K562 (cell line): ENCODE data around the gene SLC66A3. TPM values are rescaled to one million over a fixed set of nuclear protein-coding genes. Genes with fewer than 3 reads are reported as not detected.

Experiments
- BCL6 ChIP-seq: fragments of 250-450 bp; sonication (Bioruptor Pico); IDR thresholded peaks from 2 replicates; pipeline ENCODE4 v1.4.0; 2020
- HDGF ChIP-seq: fragments of 450-650 bp; IDR thresholded peaks from 2 replicates; pipeline ENCODE4 v1.6.1; 2016
- HNRNPK ChIP-seq: fragments of 200-400 bp; formaldehyde crosslinking; IDR thresholded peaks from one replicate; pipeline ENCODE4 v1.6.1; 2018; ENCODE audit warnings: mild to moderate bottlenecking, low read depth, low read length; ENCODE audit not compliant: poor library complexity, severe bottlenecking
- LCOR ChIP-seq: sonication (generic); formaldehyde crosslinking; IDR thresholded peaks from 2 replicates; pipeline ENCODE4 v1.8.0; 2022; ENCODE audit warnings: mild to moderate bottlenecking, missing genetic modification reagents
- MEF2D ChIP-seq: conservative IDR thresholded peaks from 2 replicates; pipeline ENCODE4 v1.6.1; 2016; ENCODE audit warnings: low read depth, missing genetic modification characterization, missing compliant biosample characterization
- MLLT1 ChIP-seq, 2 experiments: fragments of 450-650 bp; IDR thresholded peaks; 2 replicates each; pipeline ENCODE4 v1.6.1; 2016
- MLX ChIP-seq, 2 experiments: fragments of 450-650 bp in 1 of 2; sonication (generic) in 1 of 2; formaldehyde crosslinking; conservative IDR thresholded peaks; 2 replicates each; pipeline versions ENCODE4 v1.4.0 to v1.8.1; 2020 to 2022; ENCODE audit warnings: mild to moderate bottlenecking in 1 of 2, missing genetic modification reagents in 1 of 2
- NUFIP1 ChIP-seq: fragments of 450-650 bp; IDR thresholded peaks from 2 replicates; pipeline ENCODE4 v1.6.1; 2018; ENCODE audit not compliant: partially characterized antibody
- PRMT5 ChIP-seq: sonication (generic); formaldehyde crosslinking; IDR thresholded peaks from 2 replicates; pipeline ENCODE4 v1.5.0; 2020; ENCODE audit warnings: missing genetic modification reagents
- PYGO2 ChIP-seq: fragments of 450-650 bp; IDR thresholded peaks from 2 replicates; pipeline ENCODE4 v1.6.1; 2016; ENCODE audit warnings: mild to moderate bottlenecking, missing genetic modification characterization, moderate library complexity, missing compliant biosample characterization
- TEAD1 ChIP-seq, 2 experiments: fragments of 450-650 bp in 1 of 2; sonication (generic) in 1 of 2; formaldehyde crosslinking; IDR thresholded peaks; 2 replicates each; pipeline versions ENCODE4 v1.4.0 to v1.8.0; 2020 to 2022; ENCODE audit warnings: mild to moderate bottlenecking in 2 of 2, missing genetic modification reagents in 1 of 2
- TSC22D4 ChIP-seq: fragments of 450-650 bp; IDR thresholded peaks from 2 replicates; pipeline ENCODE4 v1.6.1; 2016; ENCODE audit warnings: missing genetic modification characterization, missing biosample characterization, control low read depth
- ZBTB11 ChIP-seq, 3 experiments: fragments of 200-800 bp in 1 of 3; fragments of 250-450 bp in 1 of 3; fragments of 450-650 bp in 1 of 3; sonication (Bioruptor Pico) in 1 of 3; sonication (Bioruptor generic) in 1 of 3; formaldehyde crosslinking in 1 of 3; IDR thresholded peaks; 2 replicates each; pipeline versions ENCODE4 v1.6.1 to v1.8.0; 2016 to 2022; ENCODE audit warnings: mild to moderate bottlenecking in 2 of 3, missing genetic modification characterization in 2 of 3, missing compliant biosample characterization in 1 of 3, moderate library complexity in 1 of 3
- ZC3H4 ChIP-seq: sonication (generic); formaldehyde crosslinking; IDR thresholded peaks from 2 replicates; pipeline ENCODE4 v1.9.0; 2021; ENCODE audit warnings: missing genetic modification reagents, borderline replicate concordance
- ZNF408 ChIP-seq: fragments of 250-450 bp; sonication (Bioruptor Pico); IDR thresholded peaks from 2 replicates; pipeline ENCODE4 v1.4.0; 2020; ENCODE audit warnings: low read depth, mild to moderate bottlenecking, moderate library complexity
- ZNF644 ChIP-seq: fragments of 200-800 bp; sonication (Bioruptor generic); IDR thresholded peaks from 2 replicates; pipeline ENCODE4 v1.6.1; 2016; ENCODE audit warnings: low read depth, missing genetic modification characterization, missing compliant biosample characterization
- polyA plus RNA-seq, 8 experiments: library from polyadenylated mRNA; depleted of rRNA in 4 of 8; stranded (reverse) in 5 of 8; unstranded in 3 of 8; fragments of >200 nt; fragmentation: Nextera tagmentation in 2 of 8; fragmentation: Illumina TruSeq in 1 of 8; extraction: Ambion mirVana in 2 of 8; extraction: Trizol in 1 of 8; gene quantifications; 2 replicates each; pipeline versions ENCODE4 v1.2.1 to v1.2.3, GENCODE V29; 2011 to 2014; ENCODE audit warnings: inconsistent platforms in 1 of 8, missing spikeins in 1 of 8
- total RNA-seq, 7 experiments: library from RNA; depleted of rRNA in 6 of 7; stranded (reverse); fragments of >200 nt in 6 of 7; fragmentation: Illumina TruSeq in 2 of 7; extraction: Trizol in 2 of 7; gene quantifications; 2 replicates each; pipeline versions ENCODE4 v1.2.1 to v1.2.3, GENCODE V29; 2011 to 2021; ENCODE audit warnings: low replicate concordance in 1 of 7
- TF ChIP-seq, protein P1 (sequence below): fragments of 250-450 bp; sonication (Bioruptor Pico); IDR thresholded peaks from 2 replicates; pipeline ENCODE4 v1.8.0; 2021; ENCODE audit warnings: mild to moderate bottlenecking, moderate library complexity

SLC66A3 gene
- total and polyA plus RNA-seq, 9 of the 15 experiments (the other 6 are each of a cell fraction or from before 2014, with no cell fraction given): 2.8 to 30.0 (median 9.1) TPM

GRCh38 chr2:11122380-11122779 lies 32.9 kb upstream of the SLC66A3 start (continued):
- TF ChIP-seq MLX (CRISPR knock-in tag; conservative IDR thresholded peaks at IDR 0.05): no peak
- no peak for TF ChIP-seq ZBTB11 (CRISPR knock-in tag; IDR thresholded peaks at IDR 0.05)
- TF ChIP-seq HNRNPK: no peak
- no peak for TF ChIP-seq NUFIP1
- TF ChIP-seq HDGF: no peak
- TF ChIP-seq ZNF408 (CRISPR knock-in tag): no peak
- TF ChIP-seq ZNF644: no peak
- TF ChIP-seq MEF2D (tag): peak; percentile 83
- no peak for TF ChIP-seq ZC3H4
- TF ChIP-seq PYGO2 (tag): peak; percentile 65; the same call in 1 of the 2 replicates
- TF ChIP-seq PRMT5 (CRISPR knock-in tag): no peak
- TF ChIP-seq TSC22D4 (tag): no peak
- TF ChIP-seq LCOR (CRISPR knock-in tag): no peak
- TF ChIP-seq, protein P1, sequence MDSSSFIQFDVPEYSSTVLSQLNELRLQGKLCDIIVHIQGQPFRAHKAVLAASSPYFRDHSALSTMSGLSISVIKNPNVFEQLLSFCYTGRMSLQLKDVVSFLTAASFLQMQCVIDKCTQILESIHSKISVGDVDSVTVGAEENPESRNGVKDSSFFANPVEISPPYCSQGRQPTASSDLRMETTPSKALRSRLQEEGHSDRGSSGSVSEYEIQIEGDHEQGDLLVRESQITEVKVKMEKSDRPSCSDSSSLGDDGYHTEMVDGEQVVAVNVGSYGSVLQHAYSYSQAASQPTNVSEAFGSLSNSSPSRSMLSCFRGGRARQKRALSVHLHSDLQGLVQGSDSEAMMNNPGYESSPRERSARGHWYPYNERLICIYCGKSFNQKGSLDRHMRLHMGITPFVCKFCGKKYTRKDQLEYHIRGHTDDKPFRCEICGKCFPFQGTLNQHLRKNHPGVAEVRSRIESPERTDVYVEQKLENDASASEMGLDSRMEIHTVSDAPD: no peak
- TF ChIP-seq BCL6 (CRISPR knock-in tag): no peak
- TF ChIP-seq MLLT1 (IDR thresholded peaks at IDR 0.05): no peak
- peak in 1 of 2 experiments; percentile 86; a peak in 2 of 4 replicates for TF ChIP-seq TEAD1 (CRISPR knock-in tag; IDR thresholded peaks at IDR 0.05)
